ENCODE data around the gene CPEB4. TPM values are rescaled to one million over a fixed set of nuclear protein-coding genes. Genes with fewer than 3 reads are reported as not detected.

Gene CPEB4
- total RNA-seq, 1 experiment from 2014 or later, result 11.1 TPM

DNA sequence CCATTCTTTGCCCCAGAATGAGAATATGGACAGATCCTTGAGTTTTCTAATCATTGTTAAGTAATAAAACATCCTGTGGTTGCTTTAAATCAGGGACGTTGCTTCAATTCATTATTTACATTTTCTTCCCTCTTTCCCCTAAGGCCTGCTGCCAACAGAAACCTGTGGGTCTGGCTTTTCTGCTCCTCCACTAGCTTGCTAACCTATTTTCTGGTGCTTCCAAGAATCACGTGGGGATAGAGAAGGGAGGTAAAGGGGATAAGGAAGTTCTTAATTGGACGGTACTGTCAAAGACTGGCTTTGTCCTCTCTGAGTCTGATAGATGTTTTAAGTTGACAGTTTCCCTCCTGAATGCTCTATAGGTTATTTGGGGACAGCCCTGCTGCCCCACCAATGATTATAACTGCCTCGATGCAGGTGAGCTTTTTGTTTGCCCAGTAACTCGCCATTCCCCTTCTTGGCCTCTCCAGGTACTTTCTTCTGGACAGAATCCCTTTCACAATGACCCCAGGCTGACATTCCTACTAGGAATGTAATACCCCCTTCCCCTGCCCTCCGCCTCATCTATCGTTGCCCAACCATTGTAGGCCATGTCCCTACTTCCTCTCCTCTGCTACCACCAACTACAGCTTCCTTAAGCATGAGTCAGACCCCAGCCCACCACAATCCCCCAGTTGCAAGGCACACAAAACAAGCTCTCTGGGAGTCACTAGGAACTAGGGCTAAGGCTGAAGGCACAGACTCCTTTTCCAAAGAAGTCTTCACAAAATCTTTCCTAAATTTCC lies 19.9 kb upstream of the CPEB4 start:
- H2AFZ ChIP-seq (ENCODE audit: low read depth, low read length, poor library complexity, severe bottlenecking), result no peak overlapping the region
- H3K9me2 ChIP-seq (ENCODE audit: insufficient read depth), result no peaks in the 10 kb centered on the region
- H3K4me1 ChIP-seq (ENCODE audit: control insufficient read depth in 1 of 2, insufficient read depth in 2 of 2, low read length in 2 of 2), result no peaks in the 10 kb centered on the region
- no peak overlapping the region for H3K4me2 ChIP-seq (ENCODE audit: low read length)
- ChIA-PET POLR2A (no interaction called here), CTCF (no interaction called here), RAD21 (ENCODE audit: low non-redundant PET in 1 of 2, low total read pairs in 2 of 2, uncharacterized antibody in 2 of 2, unreplicated experiment in 2 of 2) (no interaction called here)
- no peak overlapping the region for H3K9ac ChIP-seq (ENCODE audit: low read length)
- ATAC-seq, result no peak
- no peaks in the 10 kb centered on the region for H3K9me3 ChIP-seq (ENCODE audit: control insufficient read depth in 1 of 2, insufficient read depth in 1 of 2, low read depth in 1 of 2, low read length in 2 of 2)
- no TSS peak for BruUV-seq (replicated peaks)
- H3K4me3 ChIP-seq (replicated peaks in 1 of 2; ENCODE audit: low read depth in 1 of 2, low read length in 2 of 2), result no peak overlapping the region
- intact Hi-C loops (cut with micrococcal nuclease), result no loop called here
- no peaks in the 10 kb centered on the region for H3K79me2 ChIP-seq (ENCODE audit: insufficient read depth, low read length)
- no peaks in the 10 kb centered on the region for H3K27me3 ChIP-seq (ENCODE audit: insufficient read depth, low read length)
- no peak for DNase-seq (ENCODE audit: low read depth, low spot score)
- no peaks in the 10 kb centered on the region for H3K36me3 ChIP-seq (ENCODE audit: control insufficient read depth in 1 of 2, insufficient read depth in 2 of 2, low read length in 2 of 2)
- TF ChIP-seq CBX3 (IDR thresholded peaks at IDR 0.05; ENCODE audit: low read depth), result no peak
- TF ChIP-seq POLR2A (IDR thresholded peaks at IDR 0.05; ENCODE audit: borderline replicate concordance, extremely low read depth, insufficient read depth, insufficient read length), result no peak
- no peak for TF ChIP-seq SIN3A (IDR thresholded peaks at IDR 0.05; ENCODE audit: low read depth)
- no peak for TF ChIP-seq FOSL1 (IDR thresholded peaks at IDR 0.05; ENCODE audit: low read depth)
- no peak for TF ChIP-seq EZH2phosphoT487 (IDR thresholded peaks at IDR 0.05; ENCODE audit: borderline replicate concordance)
- TF ChIP-seq ELF1 (IDR thresholded peaks at IDR 0.05; ENCODE audit: borderline replicate concordance, low read depth), result no peak
- TF ChIP-seq, protein P1, sequence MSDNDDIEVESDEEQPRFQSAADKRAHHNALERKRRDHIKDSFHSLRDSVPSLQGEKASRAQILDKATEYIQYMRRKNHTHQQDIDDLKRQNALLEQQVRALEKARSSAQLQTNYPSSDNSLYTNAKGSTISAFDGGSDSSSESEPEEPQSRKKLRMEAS (IDR thresholded peaks at IDR 0.05), result no peak
- no peak for TF ChIP-seq YY1 (IDR thresholded peaks at IDR 0.05; ENCODE audit: extremely low read depth, insufficient replicate concordance, low read depth, low read length)
- TF ChIP-seq, protein P2, sequence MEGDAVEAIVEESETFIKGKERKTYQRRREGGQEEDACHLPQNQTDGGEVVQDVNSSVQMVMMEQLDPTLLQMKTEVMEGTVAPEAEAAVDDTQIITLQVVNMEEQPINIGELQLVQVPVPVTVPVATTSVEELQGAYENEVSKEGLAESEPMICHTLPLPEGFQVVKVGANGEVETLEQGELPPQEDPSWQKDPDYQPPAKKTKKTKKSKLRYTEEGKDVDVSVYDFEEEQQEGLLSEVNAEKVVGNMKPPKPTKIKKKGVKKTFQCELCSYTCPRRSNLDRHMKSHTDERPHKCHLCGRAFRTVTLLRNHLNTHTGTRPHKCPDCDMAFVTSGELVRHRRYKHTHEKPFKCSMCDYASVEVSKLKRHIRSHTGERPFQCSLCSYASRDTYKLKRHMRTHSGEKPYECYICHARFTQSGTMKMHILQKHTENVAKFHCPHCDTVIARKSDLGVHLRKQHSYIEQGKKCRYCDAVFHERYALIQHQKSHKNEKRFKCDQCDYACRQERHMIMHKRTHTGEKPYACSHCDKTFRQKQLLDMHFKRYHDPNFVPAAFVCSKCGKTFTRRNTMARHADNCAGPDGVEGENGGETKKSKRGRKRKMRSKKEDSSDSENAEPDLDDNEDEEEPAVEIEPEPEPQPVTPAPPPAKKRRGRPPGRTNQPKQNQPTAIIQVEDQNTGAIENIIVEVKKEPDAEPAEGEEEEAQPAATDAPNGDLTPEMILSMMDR (IDR thresholded peaks at IDR 0.05 in 2 of 3, conservative IDR thresholded peaks at IDR 0.05 in 1 of 3; ENCODE audit: borderline replicate concordance in 1 of 3, insufficient read depth in 1 of 3, low read depth in 2 of 3, low read length in 2 of 3), result no peak
- no peak for TF ChIP-seq RAD21 (IDR thresholded peaks at IDR 0.05; ENCODE audit: low read depth)
- no peak for TF ChIP-seq SRF (IDR thresholded peaks at IDR 0.05; ENCODE audit: low read depth)
- TF ChIP-seq, protein P3, sequence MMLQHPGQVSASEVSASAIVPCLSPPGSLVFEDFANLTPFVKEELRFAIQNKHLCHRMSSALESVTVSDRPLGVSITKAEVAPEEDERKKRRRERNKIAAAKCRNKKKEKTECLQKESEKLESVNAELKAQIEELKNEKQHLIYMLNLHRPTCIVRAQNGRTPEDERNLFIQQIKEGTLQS (IDR thresholded peaks at IDR 0.05), result no peak
- no peak for TF ChIP-seq EZH2 (IDR thresholded peaks at IDR 0.05)
- H3K27ac ChIP-seq (ENCODE audit: low read depth, low read length), result no peak overlapping the region
- no peaks in the 10 kb centered on the region for H4K20me1 ChIP-seq (ENCODE audit: insufficient read depth)
